ENCODE results near the gene MOB3B. TPM values are rescaled to one million over a fixed set of nuclear protein-coding genes. Genes with fewer than 3 reads are reported as not detected.

MOB3B gene
- total RNA-seq, 3 donors from 2014 or later (not counting 1 experiment from before 2014, with no cell fraction given) = 0.23 to 0.30 (median 0.28) TPM

GRCh38 chr9:27339661-27340284, 189.8 kb downstream of the MOB3B start:
- no peaks in the 10 kb centered on the region for H3K9me3 ChIP-seq (ENCODE audit: control insufficient read depth, insufficient read depth, low read length)
- Mint-ChIP-seq H3K27me3 (ENCODE audit: low read depth in 2 of 2) (no peaks in the 10 kb centered on the region), H3K36me3 (no peaks in the 10 kb centered on the region), H3K9me3 (no peaks in the 10 kb centered on the region), H3K4me1 (no peaks in the 10 kb centered on the region), H3K4me3 (no peak overlapping the region), H3K27ac (no peak overlapping the region)
- no peaks in the 10 kb centered on the region for H3K36me3 ChIP-seq (ENCODE audit: control insufficient read depth, insufficient read depth, low read length)
- DNase-seq (no peak), ATAC-seq (no peak)
- H3K4me3 ChIP-seq (ENCODE audit: low read length) = no peak overlapping the region
- no peaks in the 10 kb centered on the region for H3K4me1 ChIP-seq (ENCODE audit: control insufficient read depth, insufficient read depth, low read length)
- H3K27ac ChIP-seq (ENCODE audit: low read length) = no peak overlapping the region
- WGBS (ENCODE audit: insufficient coverage) = 88% methylated on average over 6 of the region's 11 CpGs
- intact Hi-C loops (cut with micrococcal nuclease) = no loop called here
- TF ChIP-seq CTCF (IDR thresholded peaks at IDR 0.05) = no peak
- no peaks in the 10 kb centered on the region for H3K27me3 ChIP-seq (ENCODE audit: control insufficient read depth, insufficient read depth, low read length)

DNA sequence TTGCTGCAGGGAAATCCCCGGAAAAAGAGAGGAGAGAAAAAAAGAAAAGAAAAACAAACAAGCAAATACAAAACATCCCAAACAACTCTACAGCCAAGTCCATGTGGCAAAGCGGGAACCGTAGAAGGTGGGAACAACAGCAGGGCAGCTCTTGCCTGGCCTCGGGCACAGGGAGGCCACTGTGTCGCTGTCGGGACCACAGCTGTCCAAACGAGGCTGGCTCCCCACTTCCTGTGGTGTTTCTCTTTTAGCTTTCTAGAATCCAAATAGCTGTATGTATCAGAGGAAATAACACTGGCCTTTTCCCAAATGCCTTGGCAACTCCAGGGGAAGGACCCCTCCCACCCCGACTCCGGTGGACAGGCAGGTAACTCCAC, 191.1 kb downstream of the MOB3B start:
- Mint-ChIP-seq H3K4me3 (no peak overlapping the region), H3K36me3 (no peaks in the 10 kb centered on the region), H3K4me1 (no peaks in the 10 kb centered on the region), H3K27me3 (ENCODE audit: low read depth in 2 of 2) (peaks cover 0 to 2% of the 10 kb centered on the region in 2 donors), H3K27ac (no peak overlapping the region), H3K9me3 (no peaks in the 10 kb centered on the region)
- Histone ChIP-seq H3K9me3 (ENCODE audit: control insufficient read depth, insufficient read depth, low read length) (no peaks in the 10 kb centered on the region), H3K27ac (ENCODE audit: low read length) (no peak overlapping the region), H3K4me3 (ENCODE audit: low read length) (no peak overlapping the region), H3K4me1 (ENCODE audit: control insufficient read depth, insufficient read depth, low read length) (no peaks in the 10 kb centered on the region), H3K36me3 (ENCODE audit: control insufficient read depth, insufficient read depth, low read length) (no peaks in the 10 kb centered on the region), H3K27me3 (ENCODE audit: control insufficient read depth, insufficient read depth, low read length) (no peaks in the 10 kb centered on the region)
- no peak for ATAC-seq
- 59% methylated on average over 9 of the region's 9 CpGs for WGBS (ENCODE audit: insufficient coverage)
- DNase-seq = no peak
- intact Hi-C loops (cut with micrococcal nuclease) = no loop called here
- no peak for TF ChIP-seq CTCF (IDR thresholded peaks at IDR 0.05)

GRCh38 chr9:27337833-27338526, 191.6 kb downstream of the MOB3B start:
- Histone ChIP-seq H3K4me1 (ENCODE audit: control insufficient read depth, insufficient read depth, low read length) (no peaks in the 10 kb centered on the region), H3K27ac (ENCODE audit: low read length) (no peak overlapping the region), H3K36me3 (ENCODE audit: control insufficient read depth, insufficient read depth, low read length) (no peaks in the 10 kb centered on the region), H3K9me3 (ENCODE audit: control insufficient read depth, insufficient read depth, low read length) (no peaks in the 10 kb centered on the region), H3K4me3 (ENCODE audit: low read length) (no peak overlapping the region), H3K27me3 (ENCODE audit: control insufficient read depth, insufficient read depth, low read length) (no peaks in the 10 kb centered on the region)
- ATAC-seq = no peak
- Mint-ChIP-seq H3K4me3 (no peak overlapping the region), H3K27me3 (ENCODE audit: low read depth in 2 of 2) (peaks cover 0 to 2% of the 10 kb centered on the region in 2 donors), H3K27ac (no peak overlapping the region), H3K36me3 (no peaks in the 10 kb centered on the region), H3K4me1 (no peaks in the 10 kb centered on the region), H3K9me3 (no peaks in the 10 kb centered on the region)
- intact Hi-C loops (cut with micrococcal nuclease) = no loop called here
- DNase-seq = no peak
- TF ChIP-seq CTCF (IDR thresholded peaks at IDR 0.05) = no peak
- WGBS (ENCODE audit: insufficient coverage) = 49% methylated on average over 5 of the region's 5 CpGs

All from natural killer cell (primary cell).